Measurements from ENCODE around the gene VCL. TPM values are rescaled to one million over a fixed set of nuclear protein-coding genes. Genes with fewer than 3 reads are reported as not detected.
A peak's percentile ranks its signal among the peaks of the same experiment; 100 is the strongest.

Gene VCL
- polyA plus RNA-seq, 1 of the 3 experiments (the other 2 are of a cell fraction), result 147 TPM

DNA sequence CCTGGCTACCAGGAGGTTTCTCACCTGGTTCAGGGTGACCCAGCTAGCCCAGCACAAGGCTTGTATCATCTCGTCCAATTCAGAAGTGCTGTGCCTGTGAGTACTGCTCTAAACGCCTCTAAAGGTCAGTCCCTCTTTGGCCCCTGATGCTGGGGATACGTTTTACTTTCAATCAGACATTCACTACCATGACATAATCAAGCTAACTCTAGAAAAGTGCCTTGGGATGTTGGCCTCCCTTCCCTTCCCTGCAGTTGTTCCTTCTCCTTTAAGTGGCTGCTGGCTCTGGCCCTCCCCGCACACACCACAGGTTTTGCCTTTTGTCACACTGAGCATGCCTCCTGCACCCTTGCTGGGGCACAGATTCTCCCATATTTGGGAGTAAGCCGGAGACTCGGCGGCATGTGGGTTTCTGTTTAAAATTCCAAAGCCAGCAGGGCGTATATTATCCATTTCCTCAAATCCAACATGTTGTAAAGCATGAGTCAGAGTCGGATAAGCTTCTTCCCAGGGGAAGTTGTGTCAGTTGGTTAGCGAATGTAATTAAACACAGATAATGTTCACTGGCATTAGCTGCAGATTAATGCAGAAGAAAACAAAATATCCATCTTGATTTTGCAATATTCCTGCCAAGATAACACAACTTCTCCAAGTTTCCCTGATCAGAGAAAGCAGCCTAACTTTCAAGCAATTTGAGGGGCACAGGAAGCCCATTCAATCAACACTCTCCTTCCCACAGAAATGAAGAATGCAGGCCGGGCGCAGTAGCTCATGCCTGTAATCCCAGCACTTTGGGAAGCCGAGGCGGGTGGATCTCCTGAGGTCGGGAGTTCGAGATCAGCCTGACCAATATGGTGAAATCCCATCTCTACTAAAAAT lies 31.8 kb upstream of the VCL start:
- Histone ChIP-seq H3K27me3 (ENCODE audit: insufficient read depth) (no peaks in the 10 kb centered on the region), H3K27ac (ENCODE audit: low read depth in 2 of 2, low read length in 1 of 2) (peak overlapping the region; percentile 77 to 95), H3K4me1 (ENCODE audit: control insufficient read depth in 1 of 2, insufficient read depth in 2 of 2, low read depth in 1 of 2, low read length in 1 of 2) (peaks cover 0 to 27% of the 10 kb centered on the region in 2 experiments; a peak in 2 of 4 replicates), H4K20me1 (ENCODE audit: insufficient read depth) (no peaks in the 10 kb centered on the region), H2AFZ (ENCODE audit: low read depth) (peak overlapping the region; percentile 71; the same call in 1 of the 2 replicates), H3K9me2 (no peaks in the 10 kb centered on the region), H3K79me2 (ENCODE audit: insufficient read depth) (no peaks in the 10 kb centered on the region), H3K9ac (peak overlapping the region; percentile 37; the same call in 1 of the 2 replicates), H3K9me3 (no peaks in the 10 kb centered on the region), H3K36me3 (replicated peaks in 1 of 2; ENCODE audit: control insufficient read depth in 1 of 2, insufficient read depth in 2 of 2, low read length in 1 of 2) (no peaks in the 10 kb centered on the region), H3K4me3 (ENCODE audit: low read depth in 2 of 2, low read length in 1 of 2) (0 out of 4 replicates have a peak overlapping the region, but pooled peaks of 1 of the 2 experiments have one; percentile 1), H3K4me2 (peak overlapping the region; percentile 39), H3F3A (replicated peaks; ENCODE audit: insufficient read depth) (peaks cover 22% of the 10 kb centered on the region)
- POLR2A ChIA-PET, result no interaction called here
- 20% methylated on average over 16 of the region's 16 CpGs for WGBS (ENCODE audit: low lambda C conversion rate)
- CTCF ChIA-PET, result interaction anchor here (0.9 to 3.4 kb wide), 5 partner anchors 9 to 117 kb away, joined by 3 to 19 read pairs (median 4); no protein-coding TSS in a partner anchor
- DNase-seq, result no peak
- TF ChIP-seq, protein P1, sequence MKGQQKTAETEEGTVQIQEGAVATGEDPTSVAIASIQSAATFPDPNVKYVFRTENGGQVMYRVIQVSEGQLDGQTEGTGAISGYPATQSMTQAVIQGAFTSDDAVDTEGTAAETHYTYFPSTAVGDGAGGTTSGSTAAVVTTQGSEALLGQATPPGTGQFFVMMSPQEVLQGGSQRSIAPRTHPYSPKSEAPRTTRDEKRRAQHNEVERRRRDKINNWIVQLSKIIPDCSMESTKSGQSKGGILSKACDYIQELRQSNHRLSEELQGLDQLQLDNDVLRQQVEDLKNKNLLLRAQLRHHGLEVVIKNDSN (IDR thresholded peaks at IDR 0.05; ENCODE audit: borderline replicate concordance, low read depth), result no peak
- TF ChIP-seq TCF12 (IDR thresholded peaks at IDR 0.05) (peak; percentile 89), MXI1 (IDR thresholded peaks at IDR 0.05; ENCODE audit: low read depth, low read length) (no peak), RAD21 (IDR thresholded peaks at IDR 0.05; ENCODE audit: low read length) (no peak), FOXM1 (IDR thresholded peaks at IDR 0.05; ENCODE audit: low read depth) (peak; percentile 71; the same call in 1 of the 2 replicates), SMC3 (IDR thresholded peaks at IDR 0.05; ENCODE audit: low read depth, low read length) (no peak), NRF1 (IDR thresholded peaks at IDR 0.05; ENCODE audit: low read depth, low read length) (no peak), RCOR1 (IDR thresholded peaks at IDR 0.05; ENCODE audit: low read length) (no peak), JUND (IDR thresholded peaks at IDR 0.05) (peak; percentile 85), YY1 (IDR thresholded peaks at IDR 0.05; ENCODE audit: low read depth) (no peak), MEF2A (IDR thresholded peaks at IDR 0.05; ENCODE audit: borderline replicate concordance, low read depth) (no peak), FOXJ3 (CRISPR knock-in tag; IDR thresholded peaks at IDR 0.05) (no peak), CHD2 (IDR thresholded peaks at IDR 0.05; ENCODE audit: low read length, partially characterized antibody) (no peak), RXRA (IDR thresholded peaks at IDR 0.05; ENCODE audit: borderline replicate concordance, low read depth) (0 out of 2 replicates have a peak, but pooled peaks have one; percentile 42), TEAD4 (IDR thresholded peaks at IDR 0.05; ENCODE audit: borderline replicate concordance, insufficient read depth) (0 out of 2 replicates have a peak, but pooled peaks have one; percentile 32), GABPA (IDR thresholded peaks at IDR 0.05; ENCODE audit: low read depth) (no peak), NFIC (IDR thresholded peaks at IDR 0.05; ENCODE audit: borderline replicate concordance) (peak; percentile 50; the same call in 1 of the 2 replicates), RFX5 (IDR thresholded peaks at IDR 0.05; ENCODE audit: low read length) (no peak), EP300 (IDR thresholded peaks at IDR 0.05; ENCODE audit: borderline replicate concordance in 1 of 2, low read depth in 1 of 2, low read length in 1 of 2) (peak in 1 of 2 experiments; percentile 79; a peak in 2 of 4 replicates), EZH2phosphoT487 (IDR thresholded peaks at IDR 0.05; ENCODE audit: borderline replicate concordance, low read depth) (no peak)
- TF ChIP-seq, protein P2, sequence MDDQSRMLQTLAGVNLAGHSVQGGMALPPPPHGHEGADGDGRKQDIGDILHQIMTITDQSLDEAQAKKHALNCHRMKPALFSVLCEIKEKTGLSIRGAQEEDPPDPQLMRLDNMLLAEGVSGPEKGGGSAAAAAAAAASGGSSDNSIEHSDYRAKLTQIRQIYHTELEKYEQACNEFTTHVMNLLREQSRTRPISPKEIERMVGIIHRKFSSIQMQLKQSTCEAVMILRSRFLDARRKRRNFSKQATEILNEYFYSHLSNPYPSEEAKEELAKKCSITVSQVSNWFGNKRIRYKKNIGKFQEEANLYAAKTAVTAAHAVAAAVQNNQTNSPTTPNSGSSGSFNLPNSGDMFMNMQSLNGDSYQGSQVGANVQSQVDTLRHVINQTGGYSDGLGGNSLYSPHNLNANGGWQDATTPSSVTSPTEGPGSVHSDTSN (IDR thresholded peaks at IDR 0.05), result peak; percentile 69
- TF ChIP-seq, protein P3, sequence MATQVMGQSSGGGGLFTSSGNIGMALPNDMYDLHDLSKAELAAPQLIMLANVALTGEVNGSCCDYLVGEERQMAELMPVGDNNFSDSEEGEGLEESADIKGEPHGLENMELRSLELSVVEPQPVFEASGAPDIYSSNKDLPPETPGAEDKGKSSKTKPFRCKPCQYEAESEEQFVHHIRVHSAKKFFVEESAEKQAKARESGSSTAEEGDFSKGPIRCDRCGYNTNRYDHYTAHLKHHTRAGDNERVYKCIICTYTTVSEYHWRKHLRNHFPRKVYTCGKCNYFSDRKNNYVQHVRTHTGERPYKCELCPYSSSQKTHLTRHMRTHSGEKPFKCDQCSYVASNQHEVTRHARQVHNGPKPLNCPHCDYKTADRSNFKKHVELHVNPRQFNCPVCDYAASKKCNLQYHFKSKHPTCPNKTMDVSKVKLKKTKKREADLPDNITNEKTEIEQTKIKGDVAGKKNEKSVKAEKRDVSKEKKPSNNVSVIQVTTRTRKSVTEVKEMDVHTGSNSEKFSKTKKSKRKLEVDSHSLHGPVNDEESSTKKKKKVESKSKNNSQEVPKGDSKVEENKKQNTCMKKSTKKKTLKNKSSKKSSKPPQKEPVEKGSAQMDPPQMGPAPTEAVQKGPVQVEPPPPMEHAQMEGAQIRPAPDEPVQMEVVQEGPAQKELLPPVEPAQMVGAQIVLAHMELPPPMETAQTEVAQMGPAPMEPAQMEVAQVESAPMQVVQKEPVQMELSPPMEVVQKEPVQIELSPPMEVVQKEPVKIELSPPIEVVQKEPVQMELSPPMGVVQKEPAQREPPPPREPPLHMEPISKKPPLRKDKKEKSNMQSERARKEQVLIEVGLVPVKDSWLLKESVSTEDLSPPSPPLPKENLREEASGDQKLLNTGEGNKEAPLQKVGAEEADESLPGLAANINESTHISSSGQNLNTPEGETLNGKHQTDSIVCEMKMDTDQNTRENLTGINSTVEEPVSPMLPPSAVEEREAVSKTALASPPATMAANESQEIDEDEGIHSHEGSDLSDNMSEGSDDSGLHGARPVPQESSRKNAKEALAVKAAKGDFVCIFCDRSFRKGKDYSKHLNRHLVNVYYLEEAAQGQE (IDR thresholded peaks at IDR 0.05; ENCODE audit: low read depth, low read length), result 0 out of 2 replicates have a peak, but pooled peaks have one; percentile 22
- TF ChIP-seq, protein P4, sequence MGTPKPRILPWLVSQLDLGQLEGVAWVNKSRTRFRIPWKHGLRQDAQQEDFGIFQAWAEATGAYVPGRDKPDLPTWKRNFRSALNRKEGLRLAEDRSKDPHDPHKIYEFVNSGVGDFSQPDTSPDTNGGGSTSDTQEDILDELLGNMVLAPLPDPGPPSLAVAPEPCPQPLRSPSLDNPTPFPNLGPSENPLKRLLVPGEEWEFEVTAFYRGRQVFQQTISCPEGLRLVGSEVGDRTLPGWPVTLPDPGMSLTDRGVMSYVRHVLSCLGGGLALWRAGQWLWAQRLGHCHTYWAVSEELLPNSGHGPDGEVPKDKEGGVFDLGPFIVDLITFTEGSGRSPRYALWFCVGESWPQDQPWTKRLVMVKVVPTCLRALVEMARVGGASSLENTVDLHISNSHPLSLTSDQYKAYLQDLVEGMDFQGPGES (IDR thresholded peaks at IDR 0.05; ENCODE audit: low read depth, low read length), result no peak
- TF ChIP-seq, protein P5, sequence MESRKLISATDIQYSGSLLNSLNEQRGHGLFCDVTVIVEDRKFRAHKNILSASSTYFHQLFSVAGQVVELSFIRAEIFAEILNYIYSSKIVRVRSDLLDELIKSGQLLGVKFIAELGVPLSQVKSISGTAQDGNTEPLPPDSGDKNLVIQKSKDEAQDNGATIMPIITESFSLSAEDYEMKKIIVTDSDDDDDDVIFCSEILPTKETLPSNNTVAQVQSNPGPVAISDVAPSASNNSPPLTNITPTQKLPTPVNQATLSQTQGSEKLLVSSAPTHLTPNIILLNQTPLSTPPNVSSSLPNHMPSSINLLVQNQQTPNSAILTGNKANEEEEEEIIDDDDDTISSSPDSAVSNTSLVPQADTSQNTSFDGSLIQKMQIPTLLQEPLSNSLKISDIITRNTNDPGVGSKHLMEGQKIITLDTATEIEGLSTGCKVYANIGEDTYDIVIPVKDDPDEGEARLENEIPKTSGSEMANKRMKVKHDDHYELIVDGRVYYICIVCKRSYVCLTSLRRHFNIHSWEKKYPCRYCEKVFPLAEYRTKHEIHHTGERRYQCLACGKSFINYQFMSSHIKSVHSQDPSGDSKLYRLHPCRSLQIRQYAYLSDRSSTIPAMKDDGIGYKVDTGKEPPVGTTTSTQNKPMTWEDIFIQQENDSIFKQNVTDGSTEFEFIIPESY (IDR thresholded peaks at IDR 0.05; ENCODE audit: borderline replicate concordance, low read depth), result no peak

Data from SK-N-SH (cell line).